Mesenchymal stem cell (in vitro differentiated cells and primary cell): ENCODE data around the gene MYG1.
A peak's percentile ranks its signal among the peaks of the same experiment; 100 is the strongest.

Experiments used
- DNase-seq: peaks from one replicate; pipeline ENCODE4 v3.0.0-alpha.2; 2013
- H2AFZ ChIP-seq: one replicate; pipeline ENCODE4 v1.6.1; 2013; ENCODE audit warnings: low read depth, mild to moderate bottlenecking, control low read depth, inconsistent platforms, low read length, moderate library complexity
- H2AK5ac ChIP-seq: 2 replicates; pipeline ENCODE4 v1.6.1; 2013; ENCODE audit warnings: low read length, moderate library complexity, mild to moderate bottlenecking, inconsistent platforms; ENCODE audit not compliant: severe bottlenecking
- H2BK120ac ChIP-seq: one replicate; pipeline ENCODE4 v1.6.1; 2013; ENCODE audit warnings: low read depth, mild to moderate bottlenecking, inconsistent platforms, low read length, moderate library complexity
- H2BK12ac ChIP-seq, 2 experiments: one replicate each; pipeline ENCODE4 v1.6.1; 2013; ENCODE audit warnings: inconsistent platforms in 2 of 2, low read length in 2 of 2, mild to moderate bottlenecking in 2 of 2, moderate library complexity in 2 of 2, control low read depth in 1 of 2
- H2BK15ac ChIP-seq: one replicate; pipeline ENCODE4 v1.6.1; 2013; ENCODE audit warnings: mild to moderate bottlenecking, low read depth, inconsistent platforms; ENCODE audit not compliant: poor library complexity, severe bottlenecking
- H2BK5ac ChIP-seq: 2 replicates; pipeline ENCODE4 v1.6.1; 2013; ENCODE audit warnings: low read depth, mild to moderate bottlenecking, low read length, control low read depth, inconsistent platforms; ENCODE audit not compliant: poor library complexity, severe bottlenecking
- H3K14ac ChIP-seq, 2 experiments: one replicate each; pipeline ENCODE4 v1.6.1; 2013; ENCODE audit warnings: inconsistent platforms in 2 of 2, low read length in 2 of 2, control low read depth in 1 of 2, mild to moderate bottlenecking in 1 of 2, moderate library complexity in 1 of 2
- H3K18ac ChIP-seq, 2 experiments: one replicate each; pipeline ENCODE4 v1.6.1; 2013; ENCODE audit warnings: inconsistent platforms in 2 of 2, low read length in 2 of 2, control low read depth in 1 of 2, low read depth in 1 of 2, mild to moderate bottlenecking in 1 of 2
- H3K23ac ChIP-seq, 2 experiments: one replicate each; pipeline ENCODE4 v1.6.1; 2013; ENCODE audit warnings: inconsistent platforms in 2 of 2, low read length in 2 of 2, mild to moderate bottlenecking in 2 of 2, moderate library complexity in 2 of 2, control low read depth in 1 of 2
- H3K27ac ChIP-seq: 2 replicates; pipeline ENCODE4 v1.5.1; 2013; ENCODE audit warnings: mild to moderate bottlenecking, moderate library complexity, low read length, control low read depth, inconsistent platforms; ENCODE audit not compliant: poor library complexity, severe bottlenecking
- H3K27me3 ChIP-seq, 2 experiments: 2 replicates each; pipeline versions ENCODE4 v1.6.1 to v1.7.0; 2013; ENCODE audit warnings: low read length in 2 of 2, mild to moderate bottlenecking in 2 of 2, moderate library complexity in 2 of 2, control low read depth in 1 of 2, inconsistent platforms in 1 of 2; ENCODE audit not compliant: control insufficient read depth in 1 of 2, insufficient read depth in 1 of 2
- H3K36me3 ChIP-seq, 2 experiments: 2 replicates each; pipeline versions ENCODE4 v1.6.1 to v1.7.0; 2013; ENCODE audit warnings: low read length in 2 of 2, control low read depth in 1 of 2, inconsistent platforms in 1 of 2, low read depth in 1 of 2, mild to moderate bottlenecking in 1 of 2; ENCODE audit not compliant: insufficient read depth in 2 of 2, control insufficient read depth in 1 of 2
- H3K4ac ChIP-seq, 2 experiments: one replicate each; pipeline ENCODE4 v1.6.1; 2013; ENCODE audit warnings: inconsistent platforms in 2 of 2, low read length in 2 of 2, mild to moderate bottlenecking in 2 of 2, moderate library complexity in 2 of 2, control low read depth in 1 of 2, low read depth in 1 of 2
- H3K4me1 ChIP-seq: 2 replicates; pipeline ENCODE4 v1.6.1; 2013; ENCODE audit warnings: low read depth, low read length, control low read depth; ENCODE audit not compliant: control insufficient read depth, insufficient read depth
- H3K4me2 ChIP-seq: 2 replicates; pipeline ENCODE4 v1.6.1; 2013; ENCODE audit warnings: low read length, mild to moderate bottlenecking, inconsistent platforms; ENCODE audit not compliant: poor library complexity, severe bottlenecking
- H3K4me3 ChIP-seq, 2 experiments: 2 replicates each; pipeline versions ENCODE4 v1.5.1 to v1.7.0; 2013; ENCODE audit warnings: low read length in 2 of 2, mild to moderate bottlenecking in 2 of 2, control low read depth in 1 of 2, low read depth in 1 of 2; ENCODE audit not compliant: insufficient read depth in 1 of 2
- H3K79me1 ChIP-seq: replicated peaks from 2 replicates; pipeline ENCODE4 v1.6.1; 2013; ENCODE audit warnings: mild to moderate bottlenecking, control low read depth, low read length, inconsistent platforms; ENCODE audit not compliant: poor library complexity, severe bottlenecking
- H3K9ac ChIP-seq: 2 replicates; pipeline ENCODE4 v1.7.0; 2013; ENCODE audit warnings: mild to moderate bottlenecking, low read length, moderate library complexity
- H3K9me3 ChIP-seq: 2 replicates; pipeline ENCODE4 v1.7.0; 2013; ENCODE audit warnings: mild to moderate bottlenecking, low read length; ENCODE audit not compliant: control insufficient read depth
- H4K8ac ChIP-seq: one replicate; pipeline ENCODE4 v1.6.1; 2013; ENCODE audit warnings: inconsistent platforms, mild to moderate bottlenecking, low read length, moderate library complexity
- H4K91ac ChIP-seq: one replicate; pipeline ENCODE4 v1.6.1; 2013; ENCODE audit warnings: mild to moderate bottlenecking, low read length, inconsistent platforms
- WGBS: methylation state at CpG from one replicate; pipeline ENCODE4 v1.1.7; 2013; ENCODE audit warnings: mixed read lengths; 5-methylcytosine and 5-hydroxymethylcytosine counted together

The MYG1 gene

DNA sequence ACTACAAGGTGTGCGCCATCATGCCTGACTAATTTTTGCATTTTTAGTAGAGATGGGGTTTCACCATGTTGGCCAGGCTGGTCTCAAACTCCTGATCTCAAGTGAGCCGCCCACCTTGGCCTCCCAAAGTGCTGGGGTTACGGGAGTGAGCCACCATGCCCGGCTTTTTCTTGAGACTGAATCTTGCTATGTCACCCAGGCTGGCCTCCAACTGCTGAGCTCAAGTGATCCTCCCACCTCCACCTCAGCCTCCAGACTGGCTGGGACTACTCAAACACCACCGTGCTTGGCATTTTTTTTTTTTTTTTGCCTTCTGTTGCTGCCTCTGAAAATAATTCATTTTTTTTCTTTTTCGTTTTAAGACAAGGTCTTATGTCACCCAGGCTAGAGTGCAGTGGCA, 39.6 kb upstream of the MYG1 start:
- Histone ChIP-seq H4K8ac (no peak overlapping the region), H3K79me1 (peaks cover 4% of the 10 kb centered on the region), H3K27me3 (no peaks in the 10 kb centered on the region), H3K27ac (no peak overlapping the region), H3K9me3 (no peaks in the 10 kb centered on the region), H3K4me2 (no peak overlapping the region), H2AFZ (no peak overlapping the region), H2AK5ac (no peak overlapping the region), H3K9ac (no peak overlapping the region), H2BK15ac (no peak overlapping the region), H3K18ac (no peak overlapping the region), H2BK12ac (no peak overlapping the region), H3K4me3 (no peak overlapping the region), H3K36me3 (peaks cover 5 to 10% of the 10 kb centered on the region in 2 experiments), H3K14ac (no peak overlapping the region), H3K23ac (no peak overlapping the region), H4K91ac (no peak overlapping the region), H2BK120ac (no peak overlapping the region), H3K4me1 (no peaks in the 10 kb centered on the region), H3K4ac (no peak overlapping the region), H2BK5ac (no peak overlapping the region)
- no peak for DNase-seq
- WGBS: 96% methylated on average over 6 of the region's 6 CpGs

DNA sequence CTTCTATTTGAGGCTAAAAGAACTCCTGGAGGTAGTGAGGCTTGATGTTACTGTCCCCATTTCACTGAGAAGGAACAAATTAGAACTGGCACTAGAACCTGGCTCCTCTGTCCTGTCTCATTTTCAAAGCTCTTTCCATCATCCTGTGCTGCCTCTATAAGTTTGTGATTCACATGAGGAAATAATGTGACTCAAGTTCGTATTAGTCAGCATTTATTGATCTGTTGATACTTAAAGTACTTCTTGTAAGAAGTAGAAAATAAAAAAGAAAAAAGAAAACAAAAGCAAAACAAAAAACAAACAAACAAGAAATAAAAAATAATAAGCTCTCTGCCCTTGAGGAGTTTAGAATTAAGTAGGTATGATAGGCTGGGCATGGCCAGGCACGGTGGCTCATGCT, 33.7 kb upstream of the MYG1 start:
- Histone ChIP-seq H2BK15ac (no peak overlapping the region), H2BK12ac (no peak overlapping the region), H3K4me2 (no peak overlapping the region), H3K14ac (no peak overlapping the region), H2BK120ac (no peak overlapping the region), H3K4me3 (no peak overlapping the region), H3K23ac (no peak overlapping the region), H3K36me3 (no peaks in the 10 kb centered on the region), H3K9me3 (no peaks in the 10 kb centered on the region), H2AK5ac (no peak overlapping the region), H2BK5ac (no peak overlapping the region), H3K4ac (no peak overlapping the region), H3K27ac (no peak overlapping the region), H4K8ac (no peak overlapping the region), H3K27me3 (no peaks in the 10 kb centered on the region), H3K9ac (no peak overlapping the region), H3K4me1 (peaks cover 9% of the 10 kb centered on the region), H3K18ac (no peak overlapping the region), H3K79me1 (peaks cover 16% of the 10 kb centered on the region), H2AFZ (no peak overlapping the region), H4K91ac (no peak overlapping the region)
- WGBS: 92% methylated on average over 1 of the region's 2 CpGs
- DNase-seq: no peak

DNA sequence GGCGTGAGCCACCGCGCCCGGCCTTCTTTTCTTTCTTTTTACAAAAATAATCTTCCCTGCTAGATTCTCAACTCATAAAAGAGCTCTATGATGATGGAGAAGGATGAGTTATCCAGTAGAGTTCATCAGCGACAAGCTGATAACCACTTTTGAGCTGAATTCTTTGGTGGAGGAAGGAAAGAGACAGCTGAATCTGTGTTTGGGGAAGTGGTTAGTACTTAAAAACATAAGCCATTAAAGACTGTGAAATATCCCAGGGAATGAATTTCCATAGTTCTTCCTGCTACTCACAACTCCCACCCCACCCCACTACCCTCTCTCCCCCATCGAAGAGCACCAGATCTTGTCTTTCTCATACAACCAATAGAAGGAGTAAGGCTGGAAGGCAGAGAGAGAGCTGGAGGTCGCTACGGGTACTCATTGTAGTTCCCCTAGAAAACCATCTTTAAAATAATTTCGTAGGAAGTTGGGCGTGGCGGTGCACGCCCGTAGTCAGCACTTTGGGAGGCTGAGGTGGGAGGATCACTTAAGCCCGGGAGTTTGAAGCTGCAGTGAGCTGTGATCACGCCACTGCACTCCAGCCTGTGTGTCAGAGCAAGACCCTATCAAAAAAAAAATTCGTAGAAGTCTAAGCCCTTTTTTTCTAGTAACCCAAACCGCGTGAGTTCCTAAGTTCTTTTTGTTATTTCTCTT, 32.0 kb upstream of the MYG1 start:
- Histone ChIP-seq H3K9ac (peak overlapping the region; percentile 84), H2BK12ac (no peak overlapping the region), H3K4me1 (peaks cover 12% of the 10 kb centered on the region), H3K18ac (no peak overlapping the region), H3K4me3 (peak overlapping the region in 1 of 2 experiments; percentile 90), H3K4me2 (peak overlapping the region; percentile 97), H4K8ac (peak overlapping the region; percentile 38), H2BK5ac (no peak overlapping the region), H3K79me1 (peaks cover 21% of the 10 kb centered on the region), H3K9me3 (no peaks in the 10 kb centered on the region), H3K14ac (no peak overlapping the region), H2AFZ (no peak overlapping the region), H2AK5ac (no peak overlapping the region), H3K36me3 (no peaks in the 10 kb centered on the region), H4K91ac (no peak overlapping the region), H2BK15ac (no peak overlapping the region), H2BK120ac (no peak overlapping the region), H3K27me3 (no peaks in the 10 kb centered on the region), H3K23ac (no peak overlapping the region), H3K4ac (no peak overlapping the region), H3K27ac (no peak overlapping the region)
- no peak for DNase-seq
- 78% methylated on average over 8 of the region's 18 CpGs for WGBS

DNA sequence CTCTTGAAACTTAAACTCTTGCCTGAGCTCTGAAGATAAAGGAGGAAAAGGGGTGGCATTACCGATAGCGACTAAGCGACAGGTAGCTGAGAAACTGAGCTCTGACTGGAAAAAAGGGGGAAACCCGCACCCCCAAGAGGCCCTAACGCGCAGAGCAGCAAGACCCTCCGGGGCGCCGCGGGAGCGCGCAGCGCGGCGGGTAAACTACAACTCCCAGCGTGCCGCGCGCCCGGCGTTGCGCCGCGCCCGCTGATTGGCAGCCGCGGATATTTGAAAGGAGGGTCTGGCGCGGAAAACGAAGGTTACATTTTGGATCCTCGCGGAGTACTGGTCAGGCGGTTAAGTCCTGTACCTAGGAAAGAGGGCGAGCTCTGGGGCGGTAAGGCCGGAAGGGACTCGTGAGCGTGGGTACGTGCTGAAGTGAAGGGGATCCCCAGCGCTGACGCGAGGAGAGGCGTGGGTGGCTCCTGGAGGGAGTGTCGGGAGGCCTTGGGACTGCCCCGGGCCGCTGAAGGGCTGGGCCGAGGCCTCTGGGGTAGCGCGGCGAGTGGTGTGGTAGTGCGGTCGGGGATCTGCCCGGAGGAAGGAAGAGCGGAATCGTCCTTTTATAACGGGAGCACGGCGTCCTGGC, 31.4 kb upstream of the MYG1 start, which contains the start of gene ESPL1:
ESPL1 (plus strand) TSS at position 301 of the 631 bp plus-strand sequence. CDS start 468 bp downstream, outside the sequence.
- Histone ChIP-seq H3K18ac (peak within 1 kb of the TSS in 1 of 2 experiments; percentile 67), H3K14ac (no peak within 1 kb of the TSS), H2AK5ac (no peak within 1 kb of the TSS), H3K4me2 (peak within 1 kb of the TSS; percentile 97), H2BK120ac (no peak within 1 kb of the TSS), H3K4ac (no peak within 1 kb of the TSS), H3K23ac (no peak within 1 kb of the TSS), H4K8ac (peak within 1 kb of the TSS; percentile 55), H4K91ac (no peak within 1 kb of the TSS), H3K27me3 (no peaks in the 10 kb centered on the region), H2BK15ac (no peak within 1 kb of the TSS), H3K79me1 (peaks cover 25% of the 10 kb centered on the region), H3K9me3 (no peaks in the 10 kb centered on the region), H3K36me3 (no peaks in the 10 kb centered on the region), H2AFZ (peak within 1 kb of the TSS; percentile 43), H2BK5ac (no peak within 1 kb of the TSS), H2BK12ac (no peak within 1 kb of the TSS), H3K4me3 (peak within 1 kb of the TSS; percentile 84 to 90), H3K4me1 (peaks cover 12% of the 10 kb centered on the region), H3K27ac (no peak within 1 kb of the TSS), H3K9ac (peak within 1 kb of the TSS; percentile 84)
- WGBS: under 1% methylated on average over 49 of the region's 58 CpGs
- peak; percentile 80 for DNase-seq
